HL-60 (cell line): ENCODE results near the gene EPHB2.

Source experiments
- POLR2AphosphoS5 ChIP-seq: IDR thresholded peaks from 2 replicates; pipeline ENCODE4 v1.6.1; 2012; ENCODE audit warnings: low read depth
- SPI1 ChIP-seq: IDR thresholded peaks from 2 replicates; pipeline ENCODE4 v1.6.1; 2012; ENCODE audit warnings: low read depth, mild to moderate bottlenecking, borderline replicate concordance
- TF ChIP-seq, protein P1 (sequence below): IDR thresholded peaks from one replicate; pipeline ENCODE4 v1.5.1; 2011; ENCODE audit warnings: low read length, control low read depth, inconsistent platforms; ENCODE audit not compliant: insufficient read depth
- TF ChIP-seq, protein P2 (sequence below): IDR thresholded peaks from 2 replicates; pipeline ENCODE4 v1.6.1; 2012; ENCODE audit warnings: low read depth; ENCODE audit not compliant: insufficient replicate concordance

DNA sequence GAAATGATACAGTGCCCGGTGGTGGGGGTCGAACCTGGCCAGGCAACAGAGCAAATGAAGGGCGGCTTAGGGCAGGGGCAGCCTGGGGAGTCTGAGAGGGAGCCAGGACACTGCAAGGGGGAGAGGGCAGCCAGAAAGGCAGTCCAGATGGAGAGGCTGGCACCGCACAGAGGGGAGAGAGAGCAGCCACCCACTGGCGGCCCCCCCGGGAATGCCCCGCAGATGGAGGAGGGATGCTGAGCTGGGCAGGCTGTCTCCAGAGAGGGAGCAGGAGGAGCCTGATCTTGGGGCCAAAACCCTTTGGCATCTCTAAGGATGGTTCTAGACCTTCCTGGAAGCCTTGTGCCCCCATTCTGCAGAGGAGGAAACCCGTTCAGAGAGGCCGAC, 149.8 kb downstream of the EPHB2 start:
- TF ChIP-seq, protein P1, sequence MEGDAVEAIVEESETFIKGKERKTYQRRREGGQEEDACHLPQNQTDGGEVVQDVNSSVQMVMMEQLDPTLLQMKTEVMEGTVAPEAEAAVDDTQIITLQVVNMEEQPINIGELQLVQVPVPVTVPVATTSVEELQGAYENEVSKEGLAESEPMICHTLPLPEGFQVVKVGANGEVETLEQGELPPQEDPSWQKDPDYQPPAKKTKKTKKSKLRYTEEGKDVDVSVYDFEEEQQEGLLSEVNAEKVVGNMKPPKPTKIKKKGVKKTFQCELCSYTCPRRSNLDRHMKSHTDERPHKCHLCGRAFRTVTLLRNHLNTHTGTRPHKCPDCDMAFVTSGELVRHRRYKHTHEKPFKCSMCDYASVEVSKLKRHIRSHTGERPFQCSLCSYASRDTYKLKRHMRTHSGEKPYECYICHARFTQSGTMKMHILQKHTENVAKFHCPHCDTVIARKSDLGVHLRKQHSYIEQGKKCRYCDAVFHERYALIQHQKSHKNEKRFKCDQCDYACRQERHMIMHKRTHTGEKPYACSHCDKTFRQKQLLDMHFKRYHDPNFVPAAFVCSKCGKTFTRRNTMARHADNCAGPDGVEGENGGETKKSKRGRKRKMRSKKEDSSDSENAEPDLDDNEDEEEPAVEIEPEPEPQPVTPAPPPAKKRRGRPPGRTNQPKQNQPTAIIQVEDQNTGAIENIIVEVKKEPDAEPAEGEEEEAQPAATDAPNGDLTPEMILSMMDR, result no peak
- TF ChIP-seq POLR2AphosphoS5 (no peak), SPI1 (no peak)
- TF ChIP-seq, protein P2, sequence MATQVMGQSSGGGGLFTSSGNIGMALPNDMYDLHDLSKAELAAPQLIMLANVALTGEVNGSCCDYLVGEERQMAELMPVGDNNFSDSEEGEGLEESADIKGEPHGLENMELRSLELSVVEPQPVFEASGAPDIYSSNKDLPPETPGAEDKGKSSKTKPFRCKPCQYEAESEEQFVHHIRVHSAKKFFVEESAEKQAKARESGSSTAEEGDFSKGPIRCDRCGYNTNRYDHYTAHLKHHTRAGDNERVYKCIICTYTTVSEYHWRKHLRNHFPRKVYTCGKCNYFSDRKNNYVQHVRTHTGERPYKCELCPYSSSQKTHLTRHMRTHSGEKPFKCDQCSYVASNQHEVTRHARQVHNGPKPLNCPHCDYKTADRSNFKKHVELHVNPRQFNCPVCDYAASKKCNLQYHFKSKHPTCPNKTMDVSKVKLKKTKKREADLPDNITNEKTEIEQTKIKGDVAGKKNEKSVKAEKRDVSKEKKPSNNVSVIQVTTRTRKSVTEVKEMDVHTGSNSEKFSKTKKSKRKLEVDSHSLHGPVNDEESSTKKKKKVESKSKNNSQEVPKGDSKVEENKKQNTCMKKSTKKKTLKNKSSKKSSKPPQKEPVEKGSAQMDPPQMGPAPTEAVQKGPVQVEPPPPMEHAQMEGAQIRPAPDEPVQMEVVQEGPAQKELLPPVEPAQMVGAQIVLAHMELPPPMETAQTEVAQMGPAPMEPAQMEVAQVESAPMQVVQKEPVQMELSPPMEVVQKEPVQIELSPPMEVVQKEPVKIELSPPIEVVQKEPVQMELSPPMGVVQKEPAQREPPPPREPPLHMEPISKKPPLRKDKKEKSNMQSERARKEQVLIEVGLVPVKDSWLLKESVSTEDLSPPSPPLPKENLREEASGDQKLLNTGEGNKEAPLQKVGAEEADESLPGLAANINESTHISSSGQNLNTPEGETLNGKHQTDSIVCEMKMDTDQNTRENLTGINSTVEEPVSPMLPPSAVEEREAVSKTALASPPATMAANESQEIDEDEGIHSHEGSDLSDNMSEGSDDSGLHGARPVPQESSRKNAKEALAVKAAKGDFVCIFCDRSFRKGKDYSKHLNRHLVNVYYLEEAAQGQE, result no peak
